ENCODE results near the gene ZNF726. TPM values are rescaled to one million over a fixed set of nuclear protein-coding genes. Genes with fewer than 3 reads are reported as not detected.

The ZNF726 gene
- total and polyA plus RNA-seq, 2 donors (not counting 1 experiment from before 2014, with no cell fraction given), result 1.2 to 3.5 TPM

- no peaks in the 10 kb centered on the region for H3K36me3 ChIP-seq (ENCODE audit: control insufficient read depth, insufficient read depth, low read length)
- H3K27me3 ChIP-seq (ENCODE audit: control insufficient read depth, insufficient read depth, low read length), result no peaks in the 10 kb centered on the region
- no peak overlapping the region for H2AFZ ChIP-seq (ENCODE audit: low read length)
- no peak overlapping the region for H3K9ac ChIP-seq (ENCODE audit: insufficient read depth, low read length)
- H3K27ac ChIP-seq (ENCODE audit: insufficient read depth, low read length), result no peak overlapping the region
- no peak for DNase-seq (ENCODE audit: low read depth in 2 of 2)
- TF ChIP-seq EZH2 (IDR thresholded peaks at IDR 0.05; ENCODE audit: low read length, missing control alignments) (no peak), CTCF (conservative IDR thresholded peaks at IDR 0.05 in 1 of 2, IDR thresholded peaks at IDR 0.05 in 1 of 2; ENCODE audit: low read depth in 1 of 2, low read length in 2 of 2) (no peak)
- no peaks in the 10 kb centered on the region for H4K20me1 ChIP-seq (ENCODE audit: control insufficient read depth, extremely low read depth, insufficient read depth, low read length)
- H3K4me1 ChIP-seq (ENCODE audit: control insufficient read depth, extremely low read depth, insufficient read depth, low read length), result no peaks in the 10 kb centered on the region
- H3K79me2 ChIP-seq (ENCODE audit: control insufficient read depth, insufficient read depth, low read length), result no peaks in the 10 kb centered on the region
- H3K4me3 ChIP-seq (replicated peaks in 1 of 4; ENCODE audit: control extremely low read depth in 1 of 4, insufficient read depth in 1 of 4, low read depth in 3 of 4, low read length in 4 of 4), result no peak overlapping the region
- H3K4me2 ChIP-seq (ENCODE audit: extremely low read depth, insufficient read depth, low read length), result no peak overlapping the region
- H3K9me3 ChIP-seq (ENCODE audit: control insufficient read depth, insufficient read depth, low read depth, low read length), result no peaks in the 10 kb centered on the region
These were observed 28.7 kb downstream of the ZNF726 start for GRCh38 chr19:23943411-23943810.

- Histone ChIP-seq H4K20me1 (ENCODE audit: control insufficient read depth, extremely low read depth, insufficient read depth, low read length) (no peaks in the 10 kb centered on the region), H3K27ac (ENCODE audit: insufficient read depth, low read length) (no peak overlapping the region), H2AFZ (ENCODE audit: low read length) (no peak overlapping the region), H3K79me2 (ENCODE audit: control insufficient read depth, insufficient read depth, low read length) (no peaks in the 10 kb centered on the region), H3K4me2 (ENCODE audit: extremely low read depth, insufficient read depth, low read length) (no peak overlapping the region), H3K4me1 (ENCODE audit: control insufficient read depth, extremely low read depth, insufficient read depth, low read length) (no peaks in the 10 kb centered on the region), H3K36me3 (ENCODE audit: control insufficient read depth, insufficient read depth, low read length) (no peaks in the 10 kb centered on the region), H3K4me3 (replicated peaks in 1 of 4; ENCODE audit: control extremely low read depth in 1 of 4, insufficient read depth in 1 of 4, low read depth in 3 of 4, low read length in 4 of 4) (no peak overlapping the region), H3K27me3 (ENCODE audit: control insufficient read depth, insufficient read depth, low read length) (no peaks in the 10 kb centered on the region), H3K9me3 (ENCODE audit: control insufficient read depth, insufficient read depth, low read depth, low read length) (no peaks in the 10 kb centered on the region), H3K9ac (ENCODE audit: insufficient read depth, low read length) (no peak overlapping the region)
- peak in 1 of 2 donors; percentile 9 for DNase-seq (ENCODE audit: low read depth in 2 of 2)
- no peak for TF ChIP-seq CTCF (conservative IDR thresholded peaks at IDR 0.05 in 1 of 2, IDR thresholded peaks at IDR 0.05 in 1 of 2; ENCODE audit: low read depth in 1 of 2, low read length in 2 of 2)
- TF ChIP-seq EZH2 (IDR thresholded peaks at IDR 0.05; ENCODE audit: low read length, missing control alignments), result no peak
These were observed 31.9 kb downstream of the ZNF726 start for GRCh38 chr19:23946569-23946968.

- no peak for DNase-seq (ENCODE audit: low read depth in 2 of 2)
- Histone ChIP-seq H3K79me2 (ENCODE audit: control insufficient read depth, insufficient read depth, low read length) (no peaks in the 10 kb centered on the region), H2AFZ (ENCODE audit: low read length) (no peak overlapping the region), H3K36me3 (ENCODE audit: control insufficient read depth, insufficient read depth, low read length) (no peaks in the 10 kb centered on the region), H3K4me3 (replicated peaks in 1 of 4; ENCODE audit: control extremely low read depth in 1 of 4, insufficient read depth in 1 of 4, low read depth in 3 of 4, low read length in 4 of 4) (no peak overlapping the region), H3K4me2 (ENCODE audit: extremely low read depth, insufficient read depth, low read length) (no peak overlapping the region), H3K9me3 (ENCODE audit: control insufficient read depth, insufficient read depth, low read depth, low read length) (no peaks in the 10 kb centered on the region), H3K9ac (ENCODE audit: insufficient read depth, low read length) (no peak overlapping the region), H3K4me1 (ENCODE audit: control insufficient read depth, extremely low read depth, insufficient read depth, low read length) (no peaks in the 10 kb centered on the region), H4K20me1 (ENCODE audit: control insufficient read depth, extremely low read depth, insufficient read depth, low read length) (no peaks in the 10 kb centered on the region), H3K27me3 (ENCODE audit: control insufficient read depth, insufficient read depth, low read length) (no peaks in the 10 kb centered on the region), H3K27ac (ENCODE audit: insufficient read depth, low read length) (no peak overlapping the region)
- TF ChIP-seq EZH2 (IDR thresholded peaks at IDR 0.05; ENCODE audit: low read length, missing control alignments) (no peak), CTCF (conservative IDR thresholded peaks at IDR 0.05 in 1 of 2, IDR thresholded peaks at IDR 0.05 in 1 of 2; ENCODE audit: low read depth in 1 of 2, low read length in 2 of 2) (no peak)
These were observed 34.9 kb downstream of the ZNF726 start for GRCh38 chr19:23949611-23950010.
